Mucosa of gallbladder (tissue), 1 donor: ENCODE measurements around the gene FAM120AOS. TPM values are rescaled to one million over a fixed set of nuclear protein-coding genes. Genes with fewer than 3 reads are reported as not detected.

Experiments used
- DNase-seq: peaks from one replicate; pipeline ENCODE4 v3.0.0-alpha.2; 2020; ENCODE audit warnings: low spot score
- total RNA-seq: library from RNA; stranded (reverse); gene quantifications from one replicate; pipeline ENCODE4 v1.2.1, GENCODE V29; 2021
- donor health status: DM: no; HTN: no; CAD: no.

FAM120AOS gene
- total RNA-seq, 1 donor from 2014 or later: 51.1 TPM

- DNase-seq: no peak
Observed at GRCh38 chr9:93467462-93467861, 14.1 kb upstream of the FAM120AOS start.

- DNase-seq: no peak
Observed at GRCh38 chr9:93467062-93467416, 13.7 kb upstream of the FAM120AOS start.

DNA sequence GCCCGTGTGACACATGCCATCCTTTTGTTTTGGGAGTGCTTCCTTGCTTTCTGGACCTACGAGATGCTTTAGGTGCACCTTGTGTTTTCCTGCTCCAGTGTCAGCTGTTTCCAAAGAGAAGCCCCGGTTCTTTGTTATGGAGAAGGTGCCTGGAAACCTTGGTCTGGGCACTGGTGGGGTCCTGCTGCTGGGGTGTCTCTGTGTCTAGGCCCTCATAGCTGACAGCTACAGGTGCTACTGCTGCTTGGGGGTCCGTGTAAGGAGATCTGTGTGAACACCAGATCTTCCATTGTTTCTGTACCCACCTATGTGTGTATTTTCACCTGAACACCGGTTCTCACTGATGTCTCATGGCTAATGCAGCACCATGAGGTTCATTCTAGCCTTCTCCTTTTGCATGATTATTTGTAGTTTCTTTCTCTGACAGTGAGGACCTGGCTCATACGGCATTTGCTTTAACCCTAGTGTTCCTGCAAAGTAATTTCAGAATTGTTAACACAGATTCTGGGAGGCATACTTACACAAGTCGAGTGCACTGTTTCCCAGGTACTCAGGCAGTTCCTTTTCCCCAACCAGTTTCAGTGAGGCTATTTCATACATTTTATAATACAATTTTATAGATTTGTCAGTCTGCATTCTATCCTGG, 13.2 kb upstream of the FAM120AOS start:
- no peak for DNase-seq

DNA sequence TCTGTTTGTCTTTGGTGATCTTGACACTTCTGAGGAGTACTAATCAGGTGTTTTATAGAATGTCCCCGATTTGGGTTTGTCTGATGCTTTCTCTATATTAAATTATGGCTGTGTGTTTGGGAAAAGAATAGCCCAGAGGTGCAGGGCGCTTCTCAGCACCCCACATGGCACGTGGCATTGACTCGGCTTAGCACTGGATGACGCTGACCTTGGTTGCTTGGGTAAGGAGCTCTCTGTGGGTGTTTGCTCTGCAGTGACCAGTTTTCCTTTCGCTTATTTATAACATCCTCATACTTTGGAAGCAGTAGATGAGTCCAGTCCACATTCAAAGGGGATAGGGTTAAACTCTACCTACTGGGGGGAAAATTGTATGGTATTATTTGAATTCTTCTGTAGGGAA, 12.5 kb upstream of the FAM120AOS start:
- no peak for DNase-seq

GRCh38 chr9:93464876-93465275, 11.5 kb upstream of the FAM120AOS start:
- no peak for DNase-seq

GRCh38 chr9:93464395-93464794, 11.0 kb upstream of the FAM120AOS start:
- DNase-seq: no peak

- DNase-seq: no peak
Observed at GRCh38 chr9:93463638-93464248, 10.4 kb upstream of the FAM120AOS start.

DNA sequence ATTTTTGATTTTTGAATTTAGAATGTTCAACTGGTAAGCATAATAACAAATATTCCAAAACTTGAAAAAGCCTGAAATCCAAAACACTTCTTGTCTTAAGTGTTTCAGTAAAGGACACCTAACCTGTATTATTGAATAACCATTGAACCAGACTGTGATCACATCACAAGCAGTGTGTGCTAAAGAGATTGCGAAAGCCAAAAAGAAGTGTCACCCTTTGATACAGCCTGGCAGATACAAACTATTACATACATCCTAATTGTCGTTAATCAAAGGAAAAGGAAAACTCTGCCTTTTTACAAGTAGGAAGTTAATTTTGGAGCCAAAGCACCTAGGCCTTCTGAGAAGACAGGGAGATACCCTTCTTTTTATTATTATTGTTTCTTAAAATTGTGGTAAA, 8.4 kb upstream of the FAM120AOS start:
- DNase-seq: no peak

DNA sequence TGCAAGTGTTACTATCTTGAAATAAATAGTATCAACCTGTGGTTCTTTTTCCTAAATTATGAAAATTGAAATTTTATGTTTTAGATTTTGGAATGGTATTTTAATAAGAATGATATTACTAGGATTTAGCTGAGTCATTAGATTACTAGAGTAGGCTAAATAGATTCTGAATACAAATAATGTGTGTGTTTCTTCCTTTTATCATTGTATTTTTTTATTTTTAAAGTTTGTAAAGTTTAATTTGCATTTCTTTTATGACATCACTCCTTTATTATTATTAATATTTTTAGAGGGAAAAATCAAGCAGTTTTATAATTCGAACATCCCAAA, 8.0 kb upstream of the FAM120AOS start:
- DNase-seq: no peak

- DNase-seq: no peak
Observed at GRCh38 chr9:93460689-93461413, 7.5 kb upstream of the FAM120AOS start.

DNA sequence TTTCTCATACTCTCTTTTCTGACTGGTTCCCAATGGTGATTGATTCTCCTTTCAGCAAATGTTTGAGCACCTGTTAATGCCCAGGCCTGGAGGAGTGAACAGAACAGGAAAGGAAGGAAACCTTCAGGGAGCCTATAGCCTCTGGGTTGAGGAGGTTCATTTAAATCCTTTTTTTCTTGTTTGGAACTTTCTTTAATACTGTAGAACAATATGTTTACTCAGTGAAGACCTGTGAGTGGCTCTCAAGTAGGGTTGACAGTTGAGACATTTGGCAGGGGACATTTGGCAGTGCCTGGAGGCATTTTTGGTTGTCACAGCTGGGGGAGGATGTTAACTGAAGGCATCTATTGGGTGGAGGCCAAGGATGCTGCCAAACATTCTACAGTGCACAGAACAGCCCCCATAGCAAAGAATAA, 6.1 kb upstream of the FAM120AOS start:
- no peak for DNase-seq

- DNase-seq: no peak
Observed at GRCh38 chr9:93458712-93459111, 5.3 kb upstream of the FAM120AOS start.

DNA sequence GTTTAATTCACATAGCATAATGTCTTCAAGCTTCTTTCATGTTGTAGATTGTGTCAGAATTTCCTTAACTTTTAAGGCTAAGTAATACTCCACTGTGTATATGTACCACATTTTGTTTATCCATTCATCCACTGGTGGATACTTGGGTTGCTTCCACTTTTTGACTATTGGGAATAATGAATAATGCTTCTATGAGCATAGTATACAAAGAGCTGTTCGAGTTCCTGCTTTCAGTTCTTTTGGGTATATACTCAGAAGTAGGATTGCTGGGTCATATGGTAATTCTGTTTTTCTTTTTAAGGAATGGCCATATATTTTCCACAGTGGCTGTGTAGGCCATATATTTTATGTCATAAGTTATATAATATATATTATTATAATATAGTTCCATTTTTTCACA, 3.6 kb upstream of the FAM120AOS start:
- no peak for DNase-seq

- no peak for DNase-seq
Observed at GRCh38 chr9:93456504-93456903, 3.1 kb upstream of the FAM120AOS start.

DNA sequence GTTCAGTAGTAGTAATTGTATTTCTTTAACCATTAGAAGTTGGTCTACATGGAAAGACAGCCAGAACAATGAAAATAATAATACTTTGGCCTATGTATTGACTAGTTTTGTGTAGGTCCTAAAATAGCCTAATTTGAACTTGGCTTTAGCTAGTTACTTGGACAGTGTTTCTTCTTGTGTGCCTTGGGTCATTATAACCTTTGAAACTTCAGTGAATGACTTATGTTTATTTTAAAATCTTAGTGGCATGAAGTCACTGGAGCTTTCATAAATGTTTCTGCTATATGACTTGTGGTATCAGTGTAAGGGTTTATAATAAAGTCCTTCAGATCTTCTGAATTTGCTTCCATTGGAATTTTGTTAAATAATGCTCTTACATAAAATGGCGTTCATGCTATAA, 2.6 kb upstream of the FAM120AOS start:
- no peak for DNase-seq

DNA sequence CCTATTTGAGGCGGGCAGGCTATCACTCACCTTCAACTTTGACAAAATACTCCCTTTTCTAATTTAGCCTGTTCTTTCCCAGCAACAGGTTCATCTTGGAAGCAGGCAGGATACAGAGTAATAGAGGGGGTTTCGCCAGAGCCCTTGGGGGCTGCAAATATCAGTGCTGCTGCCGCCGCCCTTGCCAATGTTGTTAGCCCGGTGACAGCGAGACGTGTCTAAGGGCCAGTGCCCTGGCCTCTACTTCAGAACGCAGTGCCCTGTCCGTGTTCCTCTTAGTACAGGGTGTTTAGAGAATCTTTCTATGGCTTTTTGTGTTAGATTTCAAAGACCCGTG, 703 bp downstream of the FAM120AOS start:
- no peak for DNase-seq

GRCh38 chr9:93451849-93452709, 1.3 kb downstream of the FAM120AOS start:
- peak; percentile 37 for DNase-seq

DNA sequence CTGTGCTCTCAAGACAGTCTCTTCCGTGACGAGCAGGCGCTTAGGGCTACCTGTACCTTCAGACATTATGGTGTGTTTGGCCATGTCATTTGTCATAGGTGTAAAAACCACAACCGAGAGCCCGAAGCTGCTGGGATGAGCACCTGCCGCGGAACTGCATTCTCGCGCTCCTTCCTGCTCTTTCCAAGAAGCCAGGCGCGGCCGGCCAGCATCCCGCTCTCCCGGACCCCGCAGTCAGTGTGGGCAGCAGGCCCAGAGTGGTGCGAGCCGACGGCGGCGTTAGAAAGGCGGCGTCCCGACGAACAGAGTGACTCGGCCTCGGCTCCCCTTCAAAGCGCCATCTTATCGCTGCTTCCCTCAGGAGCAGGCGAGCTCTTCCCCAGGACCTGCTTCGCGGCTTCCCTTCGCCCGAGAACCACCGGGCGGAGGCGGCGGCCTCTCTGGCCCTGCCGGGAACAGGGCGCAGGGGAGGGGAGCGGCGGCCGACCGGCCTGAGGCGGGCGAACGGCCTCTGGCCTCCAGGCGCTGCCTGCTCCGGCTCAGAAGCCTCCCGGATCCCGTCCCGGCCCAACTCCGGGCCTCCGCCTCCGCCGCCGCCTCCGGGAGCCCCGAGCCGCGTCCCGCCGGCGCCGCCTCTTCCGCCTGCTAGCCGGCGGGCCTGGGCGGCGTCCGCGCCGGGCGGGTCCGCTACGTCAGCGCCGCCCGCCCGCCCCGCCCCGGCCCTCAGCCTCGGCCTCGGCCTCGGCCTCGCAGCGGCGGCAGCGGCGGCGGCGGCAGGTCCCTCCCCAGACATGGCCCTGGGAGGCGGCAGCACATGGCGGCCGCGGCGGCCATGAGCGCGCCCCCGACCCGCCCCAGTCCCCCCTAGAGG, 2.2 kb downstream of the FAM120AOS start, which contains the start of gene FAM120A:
Gene FAM120A, plus strand, starts transcription at position 741 of the 871 bp plus-strand sequence. CDS start 231 bp downstream, outside the sequence.
- peak; percentile 61 for DNase-seq

DNA sequence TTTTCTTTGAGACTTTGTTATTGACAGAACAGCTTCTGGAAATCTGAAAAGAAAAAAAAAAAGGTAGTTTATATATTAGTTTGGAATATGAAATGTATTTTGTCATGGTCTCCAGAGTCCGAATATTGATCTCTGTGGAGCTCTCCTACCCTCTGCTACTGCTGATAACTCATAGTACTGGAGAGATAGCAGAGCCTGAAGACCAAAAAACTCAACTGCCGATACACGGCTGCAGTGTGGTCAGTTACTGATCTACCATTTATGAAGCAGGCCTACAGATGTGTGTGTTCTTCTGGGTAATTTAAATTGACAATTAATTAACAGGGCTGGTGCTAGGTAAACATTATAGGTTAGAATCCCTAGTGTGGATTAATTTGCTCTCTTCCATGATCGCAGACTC, 5.7 kb downstream of the FAM120AOS start:
- DNase-seq: no peak

GRCh38 chr9:93446073-93446472, 7.3 kb downstream of the FAM120AOS start:
- no peak for DNase-seq

DNA sequence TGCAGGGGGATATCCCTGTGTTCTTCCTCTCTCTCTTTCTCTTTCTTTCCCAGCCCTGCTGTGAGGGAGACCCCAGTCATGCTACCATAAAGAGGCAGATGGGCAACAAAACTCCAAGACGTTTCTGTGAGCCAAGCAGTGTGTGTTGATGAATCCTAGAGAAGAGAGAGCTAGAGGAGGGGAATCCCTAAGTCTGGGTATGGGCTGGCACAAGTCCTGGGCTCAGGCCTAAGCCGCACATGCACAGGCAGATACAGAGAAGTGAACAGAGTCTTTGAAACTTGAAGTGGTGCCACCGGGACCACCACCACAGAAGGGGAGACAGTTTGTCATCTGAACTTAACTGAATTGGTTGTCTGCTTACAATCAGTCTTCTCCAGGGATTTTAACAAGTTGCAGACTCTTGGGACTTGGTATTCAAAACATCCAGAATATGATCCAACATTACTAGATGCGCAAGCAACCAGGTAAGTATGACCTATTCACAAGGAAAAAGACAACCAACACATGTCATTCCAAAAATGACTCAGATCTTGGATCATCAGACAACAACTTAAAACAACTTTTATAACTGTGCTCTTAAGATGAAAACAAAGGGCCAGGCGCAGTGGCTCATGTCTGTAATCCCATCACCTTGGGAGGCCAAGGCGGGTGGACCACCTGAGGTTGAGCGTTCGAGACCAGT, 12.3 kb downstream of the FAM120AOS start:
- DNase-seq: no peak
